ENCODE results near the gene MARCHF4. TPM values are rescaled to one million over a fixed set of nuclear protein-coding genes. Genes with fewer than 3 reads are reported as not detected.

Gene MARCHF4
- total RNA-seq, 2 donors from 2014 or later = 0.44 to 0.58 TPM

GRCh38 chr2:216354306-216354705 lies 18.0 kb downstream of the MARCHF4 start:
- intact Hi-C loops (cut with DNase I) = no loop called here
- Histone ChIP-seq H3K4me3 (no peak overlapping the region), H3K4me1 (no peaks in the 10 kb centered on the region), H3K27ac (no peak overlapping the region), H3K9ac (ENCODE audit: low read depth in 2 of 2, low read length in 2 of 2) (no peak overlapping the region), H3K9me3 (no peaks in the 10 kb centered on the region), H3K27me3 (no peaks in the 10 kb centered on the region), H3K36me3 (no peaks in the 10 kb centered on the region)
- no peak for DNase-seq
- TF ChIP-seq CTCF (IDR thresholded peaks at IDR 0.05) = no peak

GRCh38 chr2:216352653-216353270 lies 19.5 kb downstream of the MARCHF4 start:
- no peak for DNase-seq
- Histone ChIP-seq H3K27ac (no peak overlapping the region), H3K36me3 (no peaks in the 10 kb centered on the region), H3K4me1 (no peaks in the 10 kb centered on the region), H3K27me3 (no peaks in the 10 kb centered on the region), H3K4me3 (no peak overlapping the region), H3K9me3 (no peaks in the 10 kb centered on the region), H3K9ac (ENCODE audit: low read depth in 2 of 2, low read length in 2 of 2) (no peak overlapping the region)
- no peak for TF ChIP-seq CTCF (IDR thresholded peaks at IDR 0.05)
- intact Hi-C loops (cut with DNase I) = no loop called here

- Histone ChIP-seq H3K9me3 (no peaks in the 10 kb centered on the region), H3K4me3 (no peak overlapping the region), H3K27ac (no peak overlapping the region), H3K9ac (ENCODE audit: low read depth in 2 of 2, low read length in 2 of 2) (no peak overlapping the region), H3K27me3 (no peaks in the 10 kb centered on the region), H3K36me3 (no peaks in the 10 kb centered on the region), H3K4me1 (no peaks in the 10 kb centered on the region)
- intact Hi-C loops (cut with DNase I) = no loop called here
- no peak for TF ChIP-seq CTCF (IDR thresholded peaks at IDR 0.05)
- DNase-seq = no peak
These were observed 20.9 kb downstream of the MARCHF4 start for GRCh38 chr2:216351172-216351925.

- no peak for TF ChIP-seq CTCF (IDR thresholded peaks at IDR 0.05)
- Histone ChIP-seq H3K27ac (no peak overlapping the region), H3K9ac (ENCODE audit: low read depth in 2 of 2, low read length in 2 of 2) (no peak overlapping the region), H3K4me1 (no peaks in the 10 kb centered on the region), H3K9me3 (no peaks in the 10 kb centered on the region), H3K4me3 (no peak overlapping the region), H3K27me3 (no peaks in the 10 kb centered on the region), H3K36me3 (no peaks in the 10 kb centered on the region)
- no peak for DNase-seq
- intact Hi-C loops (cut with DNase I) = no loop called here
These were observed 22.0 kb downstream of the MARCHF4 start for GRCh38 chr2:216350214-216350791.

- H3K27me3 ChIP-seq = no peaks in the 10 kb centered on the region
- TF ChIP-seq CTCF (IDR thresholded peaks at IDR 0.05) = no peak
- no peaks in the 10 kb centered on the region for H3K4me1 ChIP-seq
- DNase-seq = no peak
- H3K27ac ChIP-seq = no peak overlapping the region
- H3K9me3 ChIP-seq = no peaks in the 10 kb centered on the region
- no peaks in the 10 kb centered on the region for H3K36me3 ChIP-seq
- no peak overlapping the region for H3K4me3 ChIP-seq
- intact Hi-C loops (cut with DNase I) = no loop called here
- no peak overlapping the region for H3K9ac ChIP-seq (ENCODE audit: low read depth in 2 of 2, low read length in 2 of 2)
These were observed 22.9 kb downstream of the MARCHF4 start for GRCh38 chr2:216349366-216349765.

Data from colonic mucosa (tissue), 4 donors.